Transverse colon (tissue), 4 donors: ENCODE results near the gene MTHFD2L.

Experiments
- CTCF ChIP-seq, 5 experiments: fragments of 200-600 bp in 3 of 5; fragments of 450-650 bp in 2 of 5; sonication (generic) in 3 of 5; IDR thresholded peaks; 1 replicate in 2 of 5; 2 replicates in 3 of 5; pipeline ENCODE4 v1.5.1; 2016 to 2017; ENCODE audit warnings: antibody characterized with exemption in 5 of 5, inconsistent platforms in 3 of 5, mild to moderate bottlenecking in 2 of 5, moderate library complexity in 1 of 5
- EP300 ChIP-seq: sonication (generic); formaldehyde crosslinking; IDR thresholded peaks from one replicate; pipeline ENCODE4 v1.6.1; 2017; ENCODE audit warnings: antibody characterized with exemption, low read depth
- POLR2A ChIP-seq: fragments of 450-650 bp; IDR thresholded peaks from one replicate; pipeline ENCODE4 v1.6.1; 2016; ENCODE audit warnings: antibody characterized with exemption, mild to moderate bottlenecking, moderate library complexity
- POLR2AphosphoS5 ChIP-seq, 3 donors: sonication (generic); formaldehyde crosslinking; IDR thresholded peaks; one replicate each; pipeline ENCODE4 v1.6.1; 2016; ENCODE audit warnings: antibody characterized with exemption in 3 of 3

- no peak for TF ChIP-seq CTCF (IDR thresholded peaks at IDR 0.05)
- no peak for TF ChIP-seq POLR2A
- TF ChIP-seq EP300 = no peak
- TF ChIP-seq POLR2AphosphoS5 (IDR thresholded peaks at IDR 0.05) = no peak
Observed at GRCh38 chr4:74329307-74329706, 171.4 kb downstream of the MTHFD2L start.
